NB4 (cell line): ENCODE measurements around the gene ST6GALNAC3.

Source experiments
- DNase-seq: peaks from one replicate; pipeline ENCODE4 v3.0.0; 2010; ENCODE audit warnings: low read depth
- H3K4me3 ChIP-seq: one replicate; pipeline ENCODE4 v1.5.1; 2011; ENCODE audit warnings: mild to moderate bottlenecking, low read depth, low read length, moderate library complexity
- CTCF ChIP-seq: IDR thresholded peaks from one replicate; pipeline ENCODE4 v1.5.1; 2012; ENCODE audit warnings: low read depth, low read length
- MYC ChIP-seq: IDR thresholded peaks from 2 replicates; pipeline ENCODE4 v1.6.1; 2011; ENCODE audit warnings: low read depth, low read length
- POLR2A ChIP-seq: IDR thresholded peaks from 2 replicates; pipeline ENCODE4 v1.6.1; 2011; ENCODE audit warnings: mild to moderate bottlenecking; ENCODE audit not compliant: insufficient read length; ENCODE audit errors: extremely low read depth
- TF ChIP-seq, protein P1 (sequence below): IDR thresholded peaks from 2 replicates; pipeline ENCODE4 v1.6.1; 2011; ENCODE audit warnings: low read depth, low read length

The ST6GALNAC3 gene

DNA sequence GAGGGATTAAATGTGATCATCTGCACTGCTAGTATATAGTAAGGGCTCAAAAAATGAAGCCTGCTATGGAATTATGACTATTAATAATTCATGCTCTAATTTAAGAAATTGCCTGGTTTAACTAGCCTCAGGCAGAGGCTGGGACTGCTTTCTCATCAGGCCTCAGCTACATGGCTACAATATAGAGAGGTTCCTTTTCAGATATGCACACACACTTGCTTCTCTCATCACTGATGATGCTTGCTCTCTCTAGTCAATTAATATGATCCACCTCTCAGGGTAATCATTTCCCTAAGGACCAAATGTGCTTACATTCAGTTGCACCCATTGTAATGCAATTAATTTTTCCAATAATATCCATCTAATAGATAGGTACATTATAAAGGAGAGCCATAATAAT, 467.8 kb downstream of the ST6GALNAC3 start:
- H3K4me3 ChIP-seq, result no peak overlapping the region
- TF ChIP-seq CTCF, result no peak
- TF ChIP-seq MYC, result no peak
- no peak for TF ChIP-seq POLR2A
- TF ChIP-seq, protein P1, sequence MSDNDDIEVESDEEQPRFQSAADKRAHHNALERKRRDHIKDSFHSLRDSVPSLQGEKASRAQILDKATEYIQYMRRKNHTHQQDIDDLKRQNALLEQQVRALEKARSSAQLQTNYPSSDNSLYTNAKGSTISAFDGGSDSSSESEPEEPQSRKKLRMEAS, result no peak
- DNase-seq, result no peak

DNA sequence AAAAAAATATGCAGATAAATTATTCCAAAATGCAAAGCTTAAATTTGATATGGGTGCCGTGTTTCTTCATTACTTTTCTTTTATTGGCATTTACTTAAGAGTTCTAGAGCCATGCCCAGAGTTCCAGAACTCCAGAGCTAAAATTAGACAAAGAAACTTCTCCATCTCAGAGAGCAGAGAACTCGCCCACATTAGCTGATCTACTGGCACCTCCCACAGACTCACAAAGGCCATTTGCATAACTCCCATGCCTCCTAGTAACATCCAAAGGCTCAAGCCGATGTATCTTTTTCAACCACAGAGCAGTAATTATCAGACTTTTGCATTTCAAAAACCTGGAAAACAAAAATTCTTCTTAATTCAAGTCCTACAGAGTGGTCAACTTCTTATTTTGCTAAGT, 468.9 kb downstream of the ST6GALNAC3 start:
- no peak for TF ChIP-seq CTCF
- TF ChIP-seq, protein P1, result no peak
- no peak for TF ChIP-seq POLR2A
- TF ChIP-seq MYC, result no peak
- no peak overlapping the region for H3K4me3 ChIP-seq

GRCh38 chr1:76546354-76546933, 471.9 kb downstream of the ST6GALNAC3 start:
- TF ChIP-seq POLR2A (no peak), MYC (no peak), CTCF (no peak)
- TF ChIP-seq, protein P1, result no peak
- DNase-seq, result no peak
- H3K4me3 ChIP-seq, result no peak overlapping the region

More for the DNA sequence above, 468.9 kb downstream of the ST6GALNAC3 start:
- DNase-seq, result no peak

DNA sequence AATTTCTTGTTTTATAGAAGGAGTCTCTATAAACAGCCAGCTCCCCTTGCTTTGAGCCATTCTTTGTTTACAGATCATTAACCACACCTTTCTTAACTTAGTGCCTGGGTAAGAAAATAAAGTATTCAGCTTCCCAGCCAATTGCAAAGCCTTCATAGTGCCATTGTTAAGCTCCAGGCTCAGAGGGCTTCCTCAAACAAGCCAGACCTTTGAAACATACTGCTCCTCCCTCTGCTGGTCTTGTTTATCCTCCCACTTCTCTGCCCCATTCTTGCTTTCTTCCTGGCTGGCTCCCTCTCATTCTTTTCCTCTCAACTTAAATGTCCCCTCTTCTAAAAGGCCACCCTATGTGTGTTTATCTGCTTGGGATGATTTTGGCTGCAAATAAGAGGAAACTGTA, 473.4 kb downstream of the ST6GALNAC3 start:
- TF ChIP-seq CTCF (no peak), MYC (no peak), POLR2A (no peak)
- TF ChIP-seq, protein P1, result no peak
- H3K4me3 ChIP-seq, result no peak overlapping the region
- no peak for DNase-seq

DNA sequence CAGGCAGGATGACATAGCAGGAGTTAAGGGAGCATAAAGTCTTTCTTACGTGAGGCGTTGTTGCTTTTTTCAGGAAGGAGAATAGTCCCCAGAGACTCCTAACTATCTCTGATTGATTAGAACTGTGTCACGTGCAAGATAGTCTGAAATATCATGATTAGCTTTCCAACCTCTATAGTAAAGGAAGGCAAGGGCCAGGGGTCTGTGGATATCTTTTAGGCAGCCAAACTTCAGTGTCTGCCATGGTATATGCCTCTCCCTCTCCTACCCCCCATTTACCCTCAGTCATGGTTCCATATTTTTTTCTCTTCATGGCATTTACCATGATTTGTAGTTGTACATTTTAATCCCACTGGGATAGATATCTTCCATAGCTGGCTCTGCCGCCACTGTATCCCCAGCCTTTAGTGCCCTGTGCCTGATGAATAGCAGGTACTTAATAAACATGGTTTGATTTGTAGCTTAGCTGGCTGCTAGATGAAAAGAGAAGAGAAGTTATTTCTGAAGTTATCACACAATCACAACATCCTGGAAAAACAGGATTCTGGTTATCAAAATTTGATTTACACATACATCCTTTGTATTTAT, 474.1 kb downstream of the ST6GALNAC3 start:
- TF ChIP-seq POLR2A (no peak), MYC (no peak), CTCF (no peak)
- TF ChIP-seq, protein P1, result no peak
- no peak for DNase-seq

More for the DNA sequence above, 474.1 kb downstream of the ST6GALNAC3 start:
- no peak overlapping the region for H3K4me3 ChIP-seq
